Tibial nerve (tissue), 4 donors: ENCODE data around the gene SPESP1.
A peak's percentile ranks its signal among the peaks of the same experiment; 100 is the strongest.

Source experiments
- EP300 ChIP-seq, 2 donors: sonication (generic); formaldehyde crosslinking; IDR thresholded peaks; one replicate each; pipeline ENCODE4 v1.6.1; 2017; ENCODE audit warnings: antibody characterized with exemption in 2 of 2, mild to moderate bottlenecking in 1 of 2
- POLR2A ChIP-seq, 2 donors: fragments of 450-650 bp; IDR thresholded peaks; one replicate each; pipeline ENCODE4 v1.6.1; 2017; ENCODE audit warnings: antibody characterized with exemption in 2 of 2, mild to moderate bottlenecking in 2 of 2, moderate library complexity in 2 of 2
- TF ChIP-seq, protein P1 (sequence below), 5 experiments: fragments of 200-600 bp in 3 of 5; fragments of 450-650 bp in 2 of 5; sonication (generic) in 3 of 5; IDR thresholded peaks; one replicate each; pipeline ENCODE4 v1.5.1; 2016 to 2019; ENCODE audit warnings: antibody characterized with exemption in 5 of 5, mild to moderate bottlenecking in 3 of 5, moderate library complexity in 2 of 5

DNA sequence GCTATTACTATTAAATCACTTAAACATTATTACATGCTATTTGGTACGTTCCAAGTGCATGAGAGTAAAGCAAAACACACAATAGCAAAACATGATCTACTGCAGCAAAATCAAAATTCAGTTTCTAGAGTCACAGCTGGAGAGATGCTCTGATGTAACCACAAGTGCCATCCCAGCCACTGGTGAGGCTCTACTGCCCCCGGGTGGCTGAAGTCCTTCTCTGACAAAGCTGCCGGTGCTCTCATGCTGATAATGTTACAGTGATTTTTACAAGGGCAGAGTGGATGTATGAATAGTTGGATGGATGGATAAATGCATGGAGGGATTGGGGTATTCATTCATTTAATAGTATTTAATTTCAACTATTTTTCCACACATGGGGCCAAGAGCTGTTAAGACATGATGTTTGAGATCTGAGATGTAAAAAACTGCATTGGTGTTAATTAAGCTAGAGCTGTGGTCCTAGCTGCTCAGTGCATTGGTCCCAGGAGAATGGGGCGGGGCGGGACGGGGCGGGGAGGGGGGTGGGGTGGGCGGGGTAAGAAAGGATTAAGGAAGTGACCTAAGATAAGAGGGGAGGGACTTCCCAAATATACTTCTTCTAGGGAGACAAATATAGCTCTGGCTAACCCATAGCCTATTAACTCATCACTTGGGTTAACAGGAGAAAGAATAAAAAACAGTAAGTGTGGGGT, 5.3 kb upstream of the SPESP1 start:
- no peak for TF ChIP-seq EP300 (IDR thresholded peaks at IDR 0.05)
- TF ChIP-seq, protein P1, sequence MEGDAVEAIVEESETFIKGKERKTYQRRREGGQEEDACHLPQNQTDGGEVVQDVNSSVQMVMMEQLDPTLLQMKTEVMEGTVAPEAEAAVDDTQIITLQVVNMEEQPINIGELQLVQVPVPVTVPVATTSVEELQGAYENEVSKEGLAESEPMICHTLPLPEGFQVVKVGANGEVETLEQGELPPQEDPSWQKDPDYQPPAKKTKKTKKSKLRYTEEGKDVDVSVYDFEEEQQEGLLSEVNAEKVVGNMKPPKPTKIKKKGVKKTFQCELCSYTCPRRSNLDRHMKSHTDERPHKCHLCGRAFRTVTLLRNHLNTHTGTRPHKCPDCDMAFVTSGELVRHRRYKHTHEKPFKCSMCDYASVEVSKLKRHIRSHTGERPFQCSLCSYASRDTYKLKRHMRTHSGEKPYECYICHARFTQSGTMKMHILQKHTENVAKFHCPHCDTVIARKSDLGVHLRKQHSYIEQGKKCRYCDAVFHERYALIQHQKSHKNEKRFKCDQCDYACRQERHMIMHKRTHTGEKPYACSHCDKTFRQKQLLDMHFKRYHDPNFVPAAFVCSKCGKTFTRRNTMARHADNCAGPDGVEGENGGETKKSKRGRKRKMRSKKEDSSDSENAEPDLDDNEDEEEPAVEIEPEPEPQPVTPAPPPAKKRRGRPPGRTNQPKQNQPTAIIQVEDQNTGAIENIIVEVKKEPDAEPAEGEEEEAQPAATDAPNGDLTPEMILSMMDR (IDR thresholded peaks at IDR 0.05), result peak; percentile 54 to 69 (median 60)
- TF ChIP-seq POLR2A (IDR thresholded peaks at IDR 0.05), result no peak
